Astrocyte of the hippocampus (primary cell): Measurements from ENCODE around the gene INHA.

Experiments used
- DNase-seq: peaks from one replicate; pipeline ENCODE4 v3.0.0; 2011; ENCODE audit warnings: low read depth, low spot score

INHA gene

DNA sequence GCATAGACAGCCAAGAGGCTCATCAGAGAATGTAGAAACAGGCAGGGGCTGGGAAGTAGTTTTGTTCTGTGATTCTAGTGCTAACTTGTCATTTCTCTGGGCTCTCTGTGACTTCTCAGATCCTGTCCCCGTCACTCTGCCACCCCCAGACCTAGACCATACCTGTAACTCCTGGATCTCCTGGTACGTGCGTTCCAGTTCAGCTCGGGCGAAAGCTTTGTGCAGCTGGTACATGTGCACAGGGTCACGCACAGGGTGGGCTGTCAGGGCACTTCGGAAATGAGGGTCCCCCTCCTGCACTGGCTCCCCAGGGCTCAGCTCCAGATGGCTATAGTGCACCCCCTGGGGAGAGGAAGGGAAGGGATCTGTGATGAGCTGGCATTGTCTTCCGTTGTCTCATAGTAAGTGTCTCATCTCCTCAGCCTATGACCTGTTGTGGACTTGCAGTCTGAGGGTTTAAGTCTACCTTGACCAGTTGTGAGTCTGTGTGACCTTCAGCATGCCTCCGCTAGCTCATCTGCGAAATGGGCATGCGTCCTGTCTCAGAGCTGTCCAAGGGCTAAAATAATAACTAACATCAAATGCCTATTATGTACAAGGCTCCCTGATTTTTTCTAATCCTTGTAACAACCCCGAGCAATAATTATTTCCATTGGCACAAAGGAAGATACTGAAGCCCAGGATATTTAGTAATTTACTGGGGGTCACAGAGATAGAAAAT is 31.2 kb upstream of the INHA start:
- no peak for DNase-seq

DNA sequence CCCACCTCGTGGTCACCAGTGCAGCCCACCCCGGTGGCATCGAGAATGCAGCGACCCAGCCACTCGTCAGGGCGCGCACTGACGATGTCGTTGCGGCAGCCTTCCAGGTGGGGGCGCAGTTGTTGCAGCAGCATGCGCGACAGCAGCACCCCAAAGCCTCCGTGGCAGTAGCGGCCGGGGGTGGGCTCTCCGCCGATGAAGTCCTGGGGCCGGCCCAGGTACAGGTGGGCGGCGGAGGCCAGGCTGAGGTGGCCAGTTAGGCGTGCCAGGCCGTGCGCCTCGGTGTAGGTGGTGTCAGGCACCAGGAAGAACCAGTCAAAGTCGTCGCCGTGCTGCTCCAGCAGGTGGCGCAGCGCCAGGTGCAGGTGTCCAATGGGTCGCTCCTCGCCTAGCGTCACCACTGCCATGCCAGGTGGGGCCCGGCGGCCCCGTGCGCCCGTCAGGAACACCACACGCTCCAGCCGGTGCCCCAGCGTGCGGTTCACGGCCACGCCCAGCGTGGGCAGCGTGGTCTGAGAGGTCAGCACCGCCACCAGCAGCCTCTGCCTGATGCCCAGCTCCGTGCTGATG is 30.4 kb upstream of the INHA start:
- peak; percentile 89 for DNase-seq

DNA sequence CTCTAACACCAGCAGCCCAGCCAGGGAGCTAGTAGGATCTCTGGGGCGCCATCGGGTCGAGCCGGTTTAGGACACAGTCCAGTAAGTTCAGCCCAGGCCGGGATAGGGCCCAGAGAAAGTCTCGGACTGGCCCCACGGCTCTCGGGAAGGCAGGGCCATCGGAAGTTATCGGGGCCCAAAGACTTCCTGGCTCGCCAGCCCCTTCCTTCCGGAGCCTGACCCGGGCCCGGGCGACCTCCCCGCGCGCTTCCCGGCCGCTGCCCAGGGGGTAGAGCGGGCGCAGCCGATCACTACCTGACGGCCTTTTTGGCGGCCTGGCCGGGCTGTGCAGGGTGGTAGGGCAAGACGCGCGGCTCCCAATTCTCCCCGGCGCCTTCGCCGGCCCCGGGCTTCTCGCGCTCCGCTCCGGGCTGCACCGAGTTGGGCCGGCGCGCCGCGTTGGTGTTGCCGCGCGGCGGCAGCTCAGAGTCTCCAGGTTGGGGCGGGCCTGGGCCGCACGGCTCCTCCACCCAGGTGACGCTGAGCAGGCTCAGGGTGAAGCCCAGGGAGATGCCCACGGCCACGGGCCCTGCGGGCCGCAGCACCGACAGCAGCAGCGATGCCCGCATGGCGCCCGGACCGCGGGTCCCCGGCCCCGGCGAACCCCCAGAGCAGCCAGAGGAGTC is 29.0 kb upstream of the INHA start:
- no peak for DNase-seq

DNA sequence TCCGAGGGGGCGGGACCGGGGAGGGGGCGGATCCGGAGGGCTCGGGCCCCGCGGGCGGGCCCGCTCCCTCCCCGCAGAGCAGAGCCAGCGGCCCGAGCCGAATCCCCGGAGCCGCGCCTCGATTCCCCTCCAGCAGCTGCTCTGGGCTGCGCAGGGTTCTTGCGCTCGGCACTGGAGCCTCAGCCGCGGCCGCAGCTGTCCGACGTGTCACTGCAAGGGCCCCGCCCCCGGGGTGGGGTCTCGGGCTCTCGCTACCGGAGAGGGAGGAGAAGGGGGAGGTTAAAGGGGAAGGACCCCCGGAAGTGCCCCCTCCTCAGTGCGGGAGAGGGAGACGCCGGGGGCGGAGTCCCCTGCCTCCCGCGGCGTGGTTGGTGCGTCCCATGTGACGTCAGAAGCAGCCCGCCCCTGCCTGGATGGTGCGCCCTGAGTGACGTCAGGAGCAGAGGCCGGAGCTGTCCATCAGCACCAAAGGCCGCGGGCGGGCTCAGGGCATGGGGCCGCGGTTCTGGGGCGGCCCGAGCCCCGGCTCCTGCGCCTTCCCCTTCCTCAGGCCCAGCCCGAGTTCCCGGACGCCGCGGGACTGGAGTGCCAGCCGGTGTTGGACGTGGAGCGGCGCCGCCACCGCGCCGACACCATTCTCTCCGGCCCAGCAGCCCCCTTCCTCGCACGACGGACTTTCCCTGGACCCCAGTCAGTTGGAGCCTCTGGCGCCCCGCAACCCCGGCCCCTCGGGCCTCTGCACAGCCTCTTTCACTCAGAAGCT is 28.3 kb upstream of the INHA start, which contains the start of the genes CHPF and TMEM198:
CHPF (minus strand) TSS at position 214 of the 763 bp plus-strand sequence. CDS start 271 bp downstream, outside the sequence.
TMEM198 (plus strand) TSS at position 433 of the 763 bp plus-strand sequence. CDS start 700 bp downstream, outside the sequence.
- DNase-seq = peak; percentile 100

DNA sequence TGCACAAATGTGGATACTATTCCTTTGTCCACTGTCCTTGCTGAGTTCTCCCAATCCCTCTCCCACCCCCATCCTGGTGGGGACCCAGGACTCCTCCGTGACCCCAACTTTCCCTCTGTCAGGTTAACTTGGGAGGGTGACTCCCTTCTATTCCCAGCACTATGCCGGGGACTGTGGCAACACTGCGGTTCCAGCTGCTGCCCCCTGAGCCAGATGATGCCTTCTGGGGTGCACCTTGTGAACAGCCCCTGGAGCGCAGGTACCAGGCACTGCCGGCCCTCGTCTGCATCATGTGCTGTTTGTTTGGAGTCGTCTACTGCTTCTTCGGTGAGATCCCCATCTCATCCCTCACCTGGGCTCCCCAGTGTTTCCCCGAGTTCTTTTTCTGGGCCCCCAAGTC is 27.5 kb upstream of the INHA start:
- DNase-seq = no peak

DNA sequence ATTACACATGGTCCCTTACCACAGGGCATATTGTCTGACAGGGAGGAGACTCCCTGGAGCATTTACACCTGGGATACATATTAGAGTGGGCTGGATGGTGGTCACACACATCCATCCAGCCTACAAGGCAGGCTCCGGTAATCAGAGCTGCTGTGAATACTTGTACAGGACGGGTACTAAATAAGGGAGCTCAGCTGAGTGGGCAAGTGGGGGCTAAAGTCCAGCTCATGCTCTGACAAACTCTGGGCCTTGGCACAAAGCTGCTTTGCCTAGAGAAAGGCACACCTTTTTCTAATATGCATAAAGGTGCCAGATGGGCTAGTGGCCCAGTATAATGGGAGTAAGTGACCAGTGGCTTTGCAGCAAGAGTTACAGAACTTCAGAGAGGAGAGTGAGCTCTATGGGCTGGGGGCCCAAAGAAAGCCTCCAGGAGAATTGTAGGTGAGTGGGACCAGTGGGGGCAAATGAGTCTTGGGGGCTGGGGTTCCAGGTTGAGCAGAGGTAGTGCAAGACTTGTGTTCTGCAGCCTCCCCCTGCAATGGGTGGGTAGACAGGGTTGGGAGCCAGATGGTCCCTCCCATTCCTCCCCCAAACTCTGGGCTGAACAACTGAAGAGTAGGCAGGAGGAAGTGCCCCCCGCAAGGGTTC is 26.7 kb upstream of the INHA start:
- no peak for DNase-seq

DNA sequence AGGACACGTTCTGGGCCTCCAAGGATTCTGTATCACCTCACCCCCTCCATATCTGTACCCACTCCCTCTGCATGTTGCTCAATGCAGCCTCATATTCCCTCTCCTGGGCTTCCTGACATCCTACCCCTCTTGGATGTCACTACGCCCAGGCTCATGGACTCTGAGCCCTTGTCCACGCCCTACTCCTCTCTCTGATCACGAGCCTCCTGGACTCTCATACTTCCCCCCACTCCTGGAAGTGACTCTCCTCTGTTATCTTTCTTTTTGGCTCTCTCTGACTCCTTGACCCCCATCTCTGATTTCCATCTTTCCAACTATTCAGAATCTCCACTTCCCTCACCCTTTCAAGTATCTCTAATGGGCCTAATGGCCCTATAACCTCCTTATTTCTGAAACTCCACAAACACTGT is 26.2 kb upstream of the INHA start:
- no peak for DNase-seq

DNA sequence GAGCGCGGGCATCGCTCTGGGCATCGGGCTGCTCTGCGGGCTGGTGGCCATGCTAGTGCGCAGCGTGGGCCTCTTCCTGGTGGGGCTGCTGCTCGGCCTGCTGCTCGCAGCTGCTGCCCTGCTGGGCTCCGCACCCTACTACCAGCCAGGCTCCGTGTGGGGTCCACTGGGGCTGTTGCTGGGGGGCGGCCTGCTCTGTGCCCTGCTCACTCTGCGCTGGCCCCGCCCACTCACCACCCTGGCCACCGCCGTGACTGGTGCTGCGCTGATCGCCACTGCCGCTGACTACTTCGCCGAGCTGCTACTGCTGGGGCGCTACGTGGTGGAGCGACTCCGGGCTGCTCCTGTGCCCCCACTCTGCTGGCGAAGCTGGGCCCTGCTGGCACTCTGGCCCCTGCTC is 24.5 kb upstream of the INHA start:
- DNase-seq = no peak

DNA sequence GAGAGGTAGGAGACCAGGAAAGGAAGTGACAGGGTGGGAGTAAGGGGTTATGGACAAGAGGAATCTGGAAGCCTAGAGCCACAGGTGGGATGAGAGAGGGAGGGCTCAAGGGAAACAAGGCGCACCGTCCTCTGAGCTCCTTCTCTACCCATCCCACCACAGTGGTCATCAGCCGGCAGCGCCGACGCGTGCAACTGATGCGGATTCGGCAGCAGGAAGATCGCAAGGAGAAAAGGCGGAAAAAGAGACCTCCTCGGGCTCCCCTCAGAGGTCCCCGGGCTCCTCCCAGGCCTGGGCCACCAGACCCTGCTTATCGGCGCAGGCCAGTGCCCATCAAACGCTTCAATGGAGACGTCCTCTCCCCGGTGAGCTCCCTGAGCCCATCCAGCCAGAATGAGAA is 23.1 kb upstream of the INHA start:
- DNase-seq = no peak

DNA sequence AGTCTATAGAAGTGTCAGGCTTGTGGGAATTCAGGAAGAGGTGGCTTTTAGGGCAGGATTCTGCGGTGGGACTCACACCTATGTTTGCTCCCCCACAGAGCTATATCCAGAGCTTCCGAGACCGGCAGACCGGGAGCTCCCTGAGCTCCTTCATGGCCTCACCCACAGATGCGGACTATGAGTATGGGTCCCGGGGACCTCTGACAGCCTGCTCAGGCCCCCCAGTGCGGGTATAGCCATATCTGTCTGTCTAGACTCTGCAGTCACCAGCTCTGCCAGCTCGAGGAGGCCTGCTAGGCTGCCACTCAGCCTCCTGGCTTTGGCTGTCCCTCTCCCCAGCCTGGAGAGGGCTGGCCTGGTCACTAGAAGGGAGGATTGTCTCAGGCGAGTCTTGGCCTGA is 22.5 kb upstream of the INHA start:
- DNase-seq = no peak

DNA sequence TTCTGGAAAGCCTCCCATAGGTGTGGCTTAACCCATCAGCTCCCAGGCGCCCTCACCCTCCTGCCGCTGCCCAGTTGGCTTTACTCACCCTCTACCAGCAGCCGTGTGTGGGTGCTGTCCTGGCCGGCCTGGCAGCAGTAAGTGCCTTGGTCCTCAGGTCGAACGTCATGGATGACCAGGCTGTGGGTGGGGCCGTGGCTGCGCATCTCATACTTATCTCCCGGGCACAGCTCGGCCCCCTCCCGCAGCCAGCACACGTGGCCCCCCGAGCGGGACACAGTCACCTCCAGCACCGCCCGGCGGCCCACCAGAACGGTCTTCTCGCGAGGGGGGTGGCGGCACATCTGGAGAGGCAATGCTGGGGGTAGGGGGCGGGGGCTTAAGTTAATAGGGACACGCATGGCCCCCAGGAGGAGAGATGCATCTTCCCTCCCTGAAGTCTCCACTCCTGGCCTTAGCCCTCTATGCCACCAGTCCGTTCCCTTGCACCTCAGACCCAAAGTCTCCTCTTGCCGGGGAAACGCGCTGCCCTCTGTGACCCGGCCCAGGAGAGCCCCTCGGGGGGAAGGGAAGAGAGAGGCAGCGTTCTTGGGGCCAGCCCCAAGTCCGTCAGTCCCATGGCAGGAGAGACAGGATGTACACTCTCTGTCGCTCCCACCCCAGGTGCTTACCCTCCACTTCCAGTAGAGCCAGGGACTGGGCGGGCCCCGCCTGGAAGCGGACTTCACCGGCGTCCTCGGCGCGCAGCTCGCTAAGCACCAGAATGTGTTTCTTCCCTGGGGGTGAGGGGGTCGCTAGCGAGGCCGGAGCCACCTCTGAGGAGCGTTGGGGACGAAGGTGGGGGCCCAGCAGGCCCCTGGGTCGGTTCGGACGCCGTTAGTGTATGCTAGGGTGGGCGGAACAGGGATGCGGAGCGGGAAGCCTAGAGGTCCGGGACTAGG is 20.4 kb upstream of the INHA start:
- DNase-seq = peak; percentile 59

DNA sequence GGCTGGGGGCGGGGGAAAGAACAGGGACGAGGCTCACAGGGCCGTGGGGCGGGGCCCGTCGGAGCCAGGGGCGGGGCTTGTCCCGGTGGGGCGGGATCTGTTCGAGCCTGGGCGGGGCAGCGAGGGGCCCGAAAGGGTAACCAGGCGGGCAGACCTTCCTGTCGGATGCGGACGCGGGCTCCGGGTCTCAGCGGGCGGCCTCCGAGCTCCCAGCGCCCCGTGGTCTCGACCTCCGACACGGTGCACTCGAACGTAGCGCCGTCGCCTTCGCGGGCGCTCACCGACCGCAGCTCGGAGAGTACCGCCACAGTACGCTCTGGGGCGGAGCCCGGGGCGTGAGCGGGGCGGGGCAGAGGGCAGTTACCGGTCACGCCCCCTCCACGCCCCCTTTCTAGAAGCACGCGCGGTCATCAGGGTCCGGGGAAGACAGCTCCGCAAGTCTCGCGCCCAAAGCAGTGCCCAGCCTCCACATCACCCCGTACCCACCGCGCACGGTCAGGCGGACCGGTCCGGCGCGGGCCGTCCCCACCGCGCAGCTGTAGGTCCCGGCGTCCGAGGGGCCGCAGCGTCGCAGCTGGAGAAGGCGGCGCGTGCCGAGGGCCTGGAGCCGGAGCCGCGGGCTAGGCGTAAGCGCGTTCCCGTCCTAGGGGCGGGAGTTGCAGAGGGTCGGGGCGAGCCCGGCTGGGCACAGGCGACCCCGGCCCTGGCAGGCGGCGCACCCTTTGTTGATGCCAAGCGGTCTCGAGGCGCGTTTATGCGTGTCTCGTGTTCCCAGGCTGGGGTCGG is 19.5 kb upstream of the INHA start:
- DNase-seq = peak; percentile 94

DNA sequence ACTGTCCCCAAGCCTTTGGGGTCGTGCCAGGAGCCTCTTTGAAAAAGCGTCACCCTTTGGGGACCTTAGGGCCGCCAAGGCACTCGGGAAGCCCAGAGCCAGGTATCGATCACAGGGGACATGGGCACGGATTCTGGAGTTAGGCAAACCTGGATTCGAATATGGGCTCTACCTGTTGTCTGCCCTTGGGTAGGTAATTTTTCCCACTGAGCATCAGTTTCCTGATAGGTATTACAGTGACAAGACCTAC is 19.0 kb upstream of the INHA start:
- no peak for DNase-seq

DNA sequence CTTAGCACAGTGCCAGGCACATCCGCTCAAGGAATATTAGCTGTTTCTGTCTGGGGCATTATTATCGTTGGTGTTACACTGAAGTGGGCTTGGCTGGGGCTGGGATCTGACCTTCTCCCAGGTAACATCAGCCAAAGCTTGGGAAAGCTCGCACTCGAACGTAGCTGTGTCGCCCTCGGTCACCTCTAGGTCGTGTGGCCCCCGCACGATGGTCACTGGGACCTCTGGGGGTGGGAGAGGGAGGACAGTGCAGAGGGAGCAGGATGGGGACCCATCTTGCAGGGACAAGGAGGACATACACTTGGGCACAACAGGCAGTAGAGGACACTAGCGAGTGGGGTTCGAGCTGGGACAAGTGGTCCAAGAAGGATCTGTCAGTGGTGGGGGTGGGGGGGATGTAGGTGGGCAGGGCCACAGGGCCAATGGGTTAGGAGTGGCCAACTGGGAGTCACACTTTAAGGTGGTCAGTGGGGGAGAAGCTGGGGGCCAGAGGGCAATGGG is 18.6 kb upstream of the INHA start:
- no peak for DNase-seq

DNA sequence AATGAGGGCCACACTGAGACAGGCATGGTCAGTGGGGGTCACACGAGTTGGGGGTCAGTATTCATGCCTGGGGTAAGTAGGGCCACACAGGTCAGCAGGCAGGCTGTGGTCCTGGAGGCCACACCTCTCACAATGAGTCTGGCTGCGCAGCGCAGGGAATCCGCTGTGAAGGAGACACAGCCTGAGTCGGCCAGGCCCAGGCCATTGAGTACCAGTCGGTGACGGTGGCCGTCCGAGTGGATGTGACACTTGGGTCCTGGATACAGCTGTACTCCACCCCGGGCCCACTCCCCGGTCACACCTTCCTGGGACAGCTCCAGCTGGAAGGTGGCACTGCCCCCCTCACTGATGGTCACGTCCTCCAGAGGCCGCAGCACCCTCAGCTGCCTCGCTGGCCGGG is 17.8 kb upstream of the INHA start:
- DNase-seq = no peak

DNA sequence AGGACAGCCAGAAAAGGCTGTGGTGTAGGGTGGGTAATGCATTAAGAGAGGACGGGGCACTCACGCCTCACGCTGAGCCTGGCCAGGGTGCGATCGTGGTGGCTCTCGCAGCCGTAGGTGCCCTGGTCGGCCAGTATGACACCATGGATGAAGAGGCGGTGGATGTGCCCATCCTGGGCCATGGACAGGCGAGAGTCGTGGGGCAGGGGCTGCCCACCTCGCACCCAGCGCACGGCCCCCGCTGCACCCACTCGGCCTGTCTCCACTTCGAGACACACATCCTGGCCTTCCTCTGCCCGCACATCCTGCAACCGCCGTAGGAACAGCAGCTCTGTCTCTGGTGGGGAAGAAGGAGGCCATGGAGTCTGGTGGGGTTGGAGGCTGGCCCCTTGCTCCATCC is 16.2 kb upstream of the INHA start:
- DNase-seq = no peak

DNA sequence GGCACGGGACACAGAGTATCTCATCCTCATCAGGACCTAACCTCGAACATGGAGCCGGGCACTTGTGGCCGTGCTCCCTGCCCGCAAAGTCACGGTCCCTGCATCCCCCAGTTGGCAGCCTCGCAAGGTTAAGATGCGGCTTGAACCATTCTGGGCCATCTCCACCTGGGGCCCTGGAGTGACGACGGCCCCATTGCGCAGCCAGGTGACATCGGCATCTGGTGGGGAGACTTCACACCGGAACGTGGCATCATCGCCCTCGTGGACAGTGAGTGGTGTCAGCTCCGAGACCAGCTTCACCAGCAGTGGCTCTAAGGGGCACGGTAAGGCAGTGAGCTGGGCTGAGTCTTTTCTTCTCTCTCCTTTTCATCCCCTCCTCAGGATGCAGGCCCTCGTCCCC is 15.7 kb upstream of the INHA start:
- DNase-seq = no peak

DNA sequence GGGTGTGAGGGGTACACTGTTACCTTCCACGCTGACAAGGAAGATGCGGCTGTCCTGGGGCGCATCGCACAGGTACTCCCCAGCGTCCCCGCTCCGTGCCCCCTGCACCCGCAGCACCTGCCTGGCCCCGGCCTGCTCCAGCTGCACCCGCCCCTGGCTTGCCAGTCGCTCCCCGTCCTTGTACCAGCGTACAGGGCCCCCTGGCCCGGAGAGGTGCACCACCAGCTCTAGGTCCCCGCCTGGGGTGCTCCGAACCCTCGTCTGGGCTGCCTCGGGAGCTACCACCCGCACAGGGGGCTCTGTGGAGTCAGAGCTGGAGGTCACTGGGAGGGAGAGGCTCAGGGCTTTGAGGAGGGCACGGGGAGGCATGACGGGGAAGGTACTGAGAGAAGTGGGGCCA is 14.8 kb upstream of the INHA start:
- DNase-seq = no peak

DNA sequence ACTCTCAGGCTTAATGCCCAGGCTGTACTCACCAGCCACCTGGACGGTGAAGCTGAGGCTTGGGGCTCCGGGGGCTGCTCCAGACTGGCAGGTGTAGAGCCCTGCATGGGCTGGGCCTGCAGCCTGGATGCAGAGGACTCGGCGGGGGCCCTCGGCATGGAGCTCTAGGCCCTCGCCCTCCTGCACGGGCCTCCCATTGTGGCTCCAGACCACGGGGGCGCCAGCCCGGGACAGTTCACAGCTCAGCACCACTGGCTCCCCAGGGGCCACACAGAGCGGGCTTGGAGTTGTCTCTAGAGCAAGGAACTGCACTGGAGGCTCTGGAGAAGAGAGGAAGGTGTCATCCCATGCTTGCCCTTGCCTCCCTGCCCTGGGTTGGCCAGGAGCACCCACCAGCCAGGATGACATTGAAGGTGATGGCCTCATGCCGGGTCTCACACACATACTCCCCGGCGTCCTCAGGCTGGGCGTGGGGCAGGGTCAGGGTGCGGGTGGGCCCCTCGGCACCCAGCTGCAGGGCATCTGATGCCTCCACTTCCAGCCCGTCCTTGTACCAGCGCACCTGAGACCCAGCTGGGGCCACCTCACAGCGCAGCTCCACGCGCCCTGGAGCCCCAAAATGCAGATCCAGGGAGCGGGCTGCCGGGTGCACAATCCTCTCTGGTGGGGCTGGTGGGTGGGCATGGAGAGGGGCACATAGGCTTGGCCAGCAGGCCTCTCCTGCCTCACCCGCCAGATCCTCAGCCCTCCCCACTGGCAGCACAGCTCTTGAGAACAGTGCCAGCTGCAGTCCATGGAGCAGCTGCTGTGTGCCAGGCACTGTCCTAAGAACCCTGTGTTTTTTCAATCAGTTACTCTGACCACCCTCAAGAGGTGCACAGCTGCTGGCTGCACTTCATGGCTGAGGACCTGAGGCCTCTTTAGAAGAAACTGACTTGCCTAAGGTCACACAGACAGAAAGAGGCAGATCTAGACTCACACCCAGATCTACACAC is 14.0 kb upstream of the INHA start:
- no peak for DNase-seq
